Stimulated activated CD4-positive, alpha-beta T cell treated with anti-CD3 and anti-CD28 coated beads, TNF-alpha, amount 100 ng/mL, for 1 hour (primary cell): ENCODE measurements around the gene CHTF18.
A peak's percentile ranks its signal among the peaks of the same experiment; 100 is the strongest.
"Not testable (repeated sequence)": the region's sequence is repeated elsewhere in the genome, so short reads cannot be mapped to it uniquely, and the experiment has no call there.

Experiments
- DNase-seq, 3 donors: peaks; one replicate each; pipeline ENCODE4 v3.0.0-alpha.2; 2020; ENCODE audit warnings: low read depth in 3 of 3, low spot score in 1 of 3

Gene CHTF18

DNA sequence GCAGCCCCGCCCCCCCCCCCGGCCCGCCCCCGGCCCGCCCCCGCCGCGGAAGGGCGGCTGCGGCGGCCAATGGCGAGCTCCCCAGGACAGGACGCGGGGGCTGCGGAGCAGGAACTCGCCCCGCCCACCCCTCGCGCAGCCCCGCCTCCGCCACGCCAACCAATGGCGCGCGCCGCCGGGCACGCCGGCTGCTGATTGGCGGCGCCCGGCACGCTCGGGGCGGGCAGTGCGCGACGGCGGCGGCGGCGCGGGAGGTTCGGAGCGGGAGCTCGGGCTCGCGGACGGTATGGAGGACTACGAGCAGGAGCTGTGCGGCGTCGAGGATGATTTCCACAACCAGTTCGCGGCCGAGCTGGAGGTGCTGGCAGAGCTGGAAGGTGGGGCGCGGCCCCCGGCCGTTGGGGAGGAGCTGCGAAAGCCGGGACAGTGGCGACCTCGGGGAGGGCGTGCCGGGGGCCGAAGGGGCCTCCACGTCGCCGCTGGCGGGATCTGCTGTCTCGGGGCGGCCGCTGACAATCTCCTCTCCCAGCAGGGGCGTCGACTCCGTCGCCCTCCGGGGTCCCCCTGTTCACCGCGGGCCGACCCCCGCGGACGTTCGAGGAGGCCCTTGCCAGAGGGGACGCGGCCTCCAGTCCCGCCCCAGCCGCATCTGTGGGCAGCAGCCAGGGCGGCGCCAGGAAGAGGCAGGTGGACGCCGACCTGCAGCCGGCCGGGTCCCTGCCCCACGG lies at the start of gene CHTF18:
TSS of gene CHTF18 (plus strand) at position 222 of the 728 bp plus-strand sequence. CDS start at position 287, 65 bp downstream.
- peak; percentile 81 to 94 (median 91) for DNase-seq

DNA sequence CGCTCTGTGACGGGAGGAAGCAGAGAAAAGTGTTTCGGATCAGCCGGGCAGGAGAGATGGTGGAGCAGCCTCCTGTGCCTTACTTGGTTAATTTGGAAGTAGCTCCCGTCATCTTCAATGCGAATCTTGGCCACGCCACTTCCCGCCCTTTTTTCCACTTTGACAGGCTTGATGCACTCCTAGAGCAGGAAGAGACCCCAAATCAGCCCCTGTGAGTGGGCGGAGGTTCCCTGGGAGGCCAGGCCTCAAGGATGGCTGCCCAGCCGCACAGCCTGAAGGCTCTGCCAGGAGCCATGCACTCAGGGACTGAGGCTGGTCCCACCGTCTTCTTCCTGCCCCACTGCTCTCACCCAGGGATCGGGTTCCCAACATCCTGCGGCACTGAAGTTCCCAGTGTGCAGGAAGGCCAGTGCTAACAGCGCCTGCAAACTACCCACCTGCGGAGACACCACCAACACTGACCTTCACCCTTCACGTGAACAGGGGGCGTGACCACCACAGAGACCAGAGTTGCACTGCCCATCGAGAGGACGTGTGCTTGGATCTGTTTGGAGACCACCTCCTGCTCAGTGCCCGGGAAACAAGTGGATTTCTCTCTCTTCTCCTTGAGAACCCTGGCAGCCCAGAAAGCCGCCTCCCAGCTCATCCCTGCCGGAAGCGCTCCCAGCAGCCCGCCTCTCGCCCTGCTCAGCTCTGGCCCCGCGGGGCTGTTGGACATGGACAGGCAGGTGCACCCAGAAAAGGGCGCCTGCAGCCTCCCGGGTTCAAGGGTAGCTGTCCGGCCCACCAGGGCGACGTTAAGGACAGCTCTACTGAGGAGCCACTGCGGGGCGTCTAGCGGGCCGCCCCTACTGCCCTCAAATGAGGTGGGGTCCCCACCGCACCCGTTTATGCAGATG lies 48.6 kb upstream of the CHTF18 start:
- no peak for DNase-seq

- DNase-seq: no peak
Measured at GRCh38 chr16:740459-740763, 48.0 kb upstream of the CHTF18 start.

DNA sequence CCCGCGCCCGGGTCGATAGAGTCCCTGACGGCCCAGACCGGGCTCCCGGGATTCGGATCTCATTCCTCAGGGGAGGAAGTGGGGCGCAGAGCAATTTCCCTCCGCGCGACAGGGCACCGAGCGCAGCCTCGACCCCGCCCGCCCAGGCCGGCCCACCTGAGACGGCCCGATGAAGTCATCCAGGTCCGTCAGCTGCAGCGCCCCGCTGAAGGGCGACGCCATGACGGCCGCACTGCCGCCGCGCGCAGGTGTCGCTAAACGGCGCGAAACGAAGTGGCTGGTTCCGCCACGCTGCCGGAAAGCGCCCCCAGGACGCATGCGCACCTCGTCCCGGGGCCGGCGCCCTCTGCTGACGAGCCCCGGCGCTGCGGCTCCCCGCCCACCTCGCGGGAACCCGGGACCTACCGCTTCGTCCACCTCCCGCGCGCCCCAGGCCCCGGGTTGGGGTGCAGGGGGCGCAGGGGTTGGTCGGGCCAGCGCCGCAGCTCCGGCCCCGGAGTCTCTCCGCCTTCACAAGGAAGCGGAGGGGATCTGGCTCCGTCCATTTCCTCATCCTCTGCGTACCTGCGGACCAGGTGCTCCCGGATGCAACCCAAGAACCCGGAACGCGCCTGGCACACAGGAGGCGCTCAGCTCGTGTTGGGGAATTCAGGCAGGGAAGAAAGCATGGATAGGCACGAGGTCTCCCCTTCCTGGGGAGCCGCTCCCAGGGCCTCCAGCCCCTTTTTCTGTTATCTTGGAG lies 47.5 kb upstream of the CHTF18 start, which contains the start of gene CIAO3:
TSS of gene CIAO3 (minus strand) at position 234 of the 742 bp plus-strand sequence. CDS start at position 222, 12 bp downstream.
- peak; percentile 81 to 93 (median 91) for DNase-seq

- no peak for DNase-seq
Measured at GRCh38 chr16:741986-742629, 46.3 kb upstream of the CHTF18 start.

DNA sequence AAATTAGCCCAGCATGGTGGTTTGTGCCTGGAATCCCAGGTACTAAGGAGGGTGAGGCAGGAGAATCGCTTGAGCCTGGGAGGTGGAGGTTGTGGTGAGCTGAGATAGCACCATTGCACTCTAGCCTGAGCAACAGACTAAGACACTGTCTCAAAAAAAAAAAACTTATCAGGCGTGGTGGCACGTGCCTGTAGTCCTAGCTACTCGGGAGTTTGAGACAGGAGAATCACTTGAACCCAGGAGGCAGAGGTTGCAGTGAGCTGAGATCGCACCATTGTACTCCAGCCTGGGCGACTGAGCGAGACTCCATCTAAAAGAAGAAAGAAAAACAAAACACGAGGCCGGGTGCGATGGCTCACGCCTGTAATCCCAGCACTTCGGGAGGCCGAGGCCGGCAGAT lies 45.5 kb upstream of the CHTF18 start:
- not testable (repeated sequence) for DNase-seq

DNA sequence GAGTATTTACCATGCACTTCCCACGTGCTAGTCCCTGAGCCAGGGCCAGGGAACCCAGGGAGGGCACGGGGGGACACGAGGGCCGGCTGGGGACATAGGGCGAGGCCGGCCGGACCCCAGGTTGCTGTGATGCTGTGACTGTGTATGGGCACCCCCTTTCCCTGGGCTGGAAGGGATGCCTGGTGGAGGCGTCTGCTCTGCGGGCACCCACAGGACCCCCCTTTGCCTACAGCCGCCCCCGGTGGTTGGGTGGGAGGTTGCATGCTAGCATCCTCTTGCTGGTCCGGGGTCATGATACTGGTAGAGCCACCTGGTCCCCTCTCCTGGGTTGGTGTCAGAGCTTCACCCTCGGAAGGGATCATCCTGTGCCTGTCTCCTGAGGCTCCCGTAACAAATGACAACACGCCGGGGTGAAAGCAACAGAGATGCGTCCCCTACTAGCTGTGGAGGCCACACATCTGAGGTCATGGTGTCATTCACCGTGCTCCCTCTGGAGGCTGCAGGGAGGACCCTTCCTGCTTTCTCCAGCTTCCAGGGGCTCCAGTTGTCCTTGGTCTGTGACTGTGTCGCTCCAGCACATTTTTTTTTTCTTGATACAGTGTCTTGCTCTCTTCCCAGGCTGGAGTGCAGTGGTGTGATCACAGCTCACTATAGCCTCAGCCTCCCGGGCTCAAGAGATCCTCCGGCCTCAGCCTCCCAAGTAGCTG lies 44.5 kb upstream of the CHTF18 start:
- no peak for DNase-seq

DNA sequence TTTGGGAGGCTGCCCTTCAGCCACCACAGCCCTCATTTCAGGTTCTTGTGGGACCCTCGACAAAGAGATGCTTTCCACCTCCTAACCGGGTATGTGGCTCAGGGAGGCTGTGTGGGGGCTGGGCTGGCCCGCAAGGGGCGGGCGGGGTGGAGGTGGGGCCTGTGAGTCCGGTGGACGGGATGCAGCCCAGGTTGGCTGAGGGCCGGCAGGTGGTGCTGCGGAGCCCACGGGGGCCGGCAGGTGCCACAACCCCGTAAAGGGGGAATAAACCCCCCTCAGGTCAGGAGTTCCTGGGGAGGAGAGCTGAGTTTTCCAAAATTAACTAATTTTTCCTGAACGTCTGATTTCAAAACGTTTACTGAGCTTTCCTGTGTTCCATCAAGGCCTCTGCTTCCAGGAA lies 42.7 kb upstream of the CHTF18 start:
- no peak for DNase-seq

DNA sequence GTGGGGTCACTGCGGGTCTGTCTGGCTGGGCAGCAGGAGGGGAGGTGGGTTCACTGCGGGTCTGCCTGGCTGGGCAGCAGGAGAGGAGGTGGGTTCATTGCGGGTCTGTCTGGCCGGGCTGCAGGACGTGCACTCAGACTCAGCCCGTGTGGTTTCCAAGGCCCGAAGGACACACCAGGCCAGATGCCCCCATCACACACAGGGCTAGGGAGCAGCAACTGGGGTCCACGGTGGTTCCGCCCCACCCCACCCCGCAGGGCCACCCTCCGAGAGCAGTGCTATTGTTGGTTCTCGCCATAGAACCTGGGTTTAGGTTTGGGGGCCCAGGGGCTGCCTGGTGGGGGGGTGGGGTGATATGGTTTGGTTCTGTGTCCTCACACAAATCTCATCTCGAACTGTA lies 41.8 kb upstream of the CHTF18 start:
- DNase-seq: no peak

GRCh38 chr16:747978-748746 lies 40.3 kb upstream of the CHTF18 start:
- DNase-seq: no peak

GRCh38 chr16:749010-749409 lies 39.4 kb upstream of the CHTF18 start:
- no peak for DNase-seq

GRCh38 chr16:750485-750884 lies 37.9 kb upstream of the CHTF18 start:
- no peak for DNase-seq

GRCh38 chr16:751152-752006 lies 37.0 kb upstream of the CHTF18 start:
- DNase-seq: no peak

GRCh38 chr16:752007-752312 lies 36.5 kb upstream of the CHTF18 start:
- DNase-seq: no peak

DNA sequence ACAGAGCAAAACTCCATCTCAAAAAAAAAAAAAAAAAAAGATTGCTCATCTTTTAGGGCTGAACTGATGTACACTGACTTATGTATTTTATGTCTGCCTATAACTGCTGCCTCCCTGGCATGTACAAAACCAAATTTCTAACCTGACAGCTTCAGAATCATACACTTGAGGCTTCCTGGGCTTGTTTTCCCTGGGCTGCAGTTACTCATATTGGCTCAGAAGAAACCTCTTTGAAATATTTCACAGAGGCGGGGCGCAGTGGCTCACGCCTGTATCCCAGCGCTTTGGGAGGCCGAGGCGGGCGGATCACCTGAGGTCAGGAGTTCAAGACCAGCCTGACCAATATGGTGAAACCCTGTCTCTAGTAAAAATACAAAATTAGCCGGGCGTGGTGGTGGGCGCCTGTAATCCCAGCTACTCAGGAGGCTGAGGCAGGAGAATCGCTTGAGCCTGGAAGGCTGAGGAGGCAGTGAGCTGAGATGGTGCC lies 34.3 kb upstream of the CHTF18 start:
- not testable (repeated sequence) for DNase-seq

GRCh38 chr16:754656-755055 lies 33.8 kb upstream of the CHTF18 start:
- no peak for DNase-seq

DNA sequence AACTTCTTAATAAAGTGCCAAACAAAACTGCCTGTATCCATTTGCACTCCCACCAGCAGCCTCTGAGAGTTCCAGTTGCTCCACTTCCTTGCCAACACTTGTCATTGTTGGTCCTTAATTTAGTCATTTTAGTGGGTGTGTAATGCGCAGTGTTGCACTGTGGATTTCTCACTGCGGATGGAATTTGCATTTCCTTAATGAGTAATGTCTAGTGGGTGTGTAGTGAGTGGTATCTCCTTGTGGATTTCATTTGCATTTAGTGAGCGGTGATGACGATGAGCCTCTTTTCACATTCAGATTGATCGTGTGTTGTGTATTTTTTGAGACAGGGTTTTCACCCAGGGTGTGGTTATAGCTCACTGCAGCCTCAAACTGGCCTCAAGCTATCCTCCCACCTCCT lies 32.0 kb upstream of the CHTF18 start:
- no peak for DNase-seq

- no peak for DNase-seq
Measured at GRCh38 chr16:759110-759910, 29.1 kb upstream of the CHTF18 start.
